NCI-H2227 (cell line): ENCODE data around the gene EXOC4.
"Not testable (repeated sequence)": the region's sequence is repeated elsewhere in the genome, so short reads cannot be mapped to it uniquely, and the experiment has no call there.

Source experiments
- DNase-seq: peaks from one replicate; lab custom pipeline; 2025; ENCODE audit not compliant: unreplicated experiment; lab: John Stamatoyannopoulos, UW

Gene EXOC4

DNA sequence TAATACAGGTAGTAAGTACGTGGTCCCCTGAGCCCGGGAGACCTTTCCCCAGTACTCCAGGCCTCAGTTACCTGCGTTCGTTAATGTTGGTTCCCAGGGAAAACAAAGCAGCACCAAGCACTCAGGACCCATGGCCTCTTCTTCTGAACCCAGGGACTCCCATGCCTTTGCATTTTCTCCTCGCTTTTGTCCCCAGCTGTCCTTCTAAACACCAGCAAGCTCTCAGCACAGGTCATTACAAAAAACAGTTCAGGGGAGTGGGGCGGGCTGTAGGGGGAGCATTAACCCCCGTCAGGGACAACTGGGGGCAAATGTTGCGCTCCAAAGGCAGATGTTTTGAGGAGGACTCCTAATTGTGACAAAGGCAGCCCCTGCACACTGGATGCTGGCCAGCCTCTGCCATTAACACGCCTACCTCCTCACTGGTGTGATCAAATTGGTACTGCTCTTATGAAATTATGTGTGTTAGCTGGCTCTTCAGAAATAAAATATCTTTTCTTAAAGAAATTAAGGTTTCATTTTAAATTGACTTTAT lies 793.8 kb downstream of the EXOC4 start:
- DNase-seq: no peak

DNA sequence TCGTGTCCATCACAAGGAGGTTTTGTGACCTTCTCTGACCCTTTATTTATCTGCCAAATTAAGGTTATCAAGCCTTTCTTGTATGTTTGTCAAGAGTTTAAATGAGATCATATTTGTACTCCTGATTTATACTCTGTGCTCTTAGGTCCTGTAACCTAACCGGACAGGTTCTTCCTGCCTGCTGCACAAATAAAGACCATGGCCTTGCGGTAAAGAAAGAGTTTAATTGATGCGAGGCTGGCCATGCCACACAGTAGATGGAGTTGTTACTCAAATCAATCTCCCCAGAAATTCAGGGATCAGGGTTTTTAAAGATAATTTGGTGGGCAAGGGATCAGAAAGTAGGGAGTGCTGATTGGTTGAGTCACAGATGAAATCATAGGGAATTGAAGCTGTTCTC lies 794.8 kb downstream of the EXOC4 start:
- no peak for DNase-seq

DNA sequence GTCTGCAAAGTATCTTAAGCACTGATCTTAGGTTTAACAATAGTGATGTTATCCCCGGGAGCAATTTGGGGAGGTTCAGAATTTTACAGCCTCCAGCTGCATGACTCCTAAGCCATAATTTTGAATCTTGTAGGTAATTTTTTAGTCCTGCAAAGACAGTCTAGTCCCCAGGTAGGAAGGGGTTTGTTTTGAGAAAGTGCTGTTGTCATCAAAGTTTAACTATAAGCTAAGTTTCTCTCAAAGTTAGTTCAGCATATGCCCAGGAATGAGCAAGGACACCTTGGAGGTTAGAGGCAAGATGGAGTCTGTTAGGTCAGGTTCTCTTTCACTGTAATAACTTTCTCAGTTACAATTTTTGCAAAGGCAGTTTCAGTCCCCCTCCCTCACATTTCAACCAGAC lies 795.3 kb downstream of the EXOC4 start:
- no peak for DNase-seq

DNA sequence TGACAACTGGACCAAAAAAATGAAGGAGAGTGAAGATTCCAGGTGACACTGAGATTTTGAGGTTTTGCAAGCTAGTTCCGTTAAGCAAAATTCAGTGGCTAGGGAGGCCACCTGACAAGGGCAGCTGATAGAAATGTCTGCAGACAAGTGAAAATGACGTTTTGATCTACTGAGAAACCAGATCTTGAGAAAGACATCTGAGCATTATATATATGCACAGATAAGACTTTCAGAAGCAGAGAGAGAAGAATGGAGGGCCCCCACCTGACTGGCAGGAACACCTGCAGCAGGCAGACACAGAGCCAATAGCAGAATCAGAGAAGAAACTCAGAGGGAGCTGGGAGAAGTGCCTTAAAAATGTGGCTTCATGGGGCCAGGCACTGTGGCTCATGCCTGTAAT lies 798.1 kb downstream of the EXOC4 start:
- DNase-seq: no peak

DNA sequence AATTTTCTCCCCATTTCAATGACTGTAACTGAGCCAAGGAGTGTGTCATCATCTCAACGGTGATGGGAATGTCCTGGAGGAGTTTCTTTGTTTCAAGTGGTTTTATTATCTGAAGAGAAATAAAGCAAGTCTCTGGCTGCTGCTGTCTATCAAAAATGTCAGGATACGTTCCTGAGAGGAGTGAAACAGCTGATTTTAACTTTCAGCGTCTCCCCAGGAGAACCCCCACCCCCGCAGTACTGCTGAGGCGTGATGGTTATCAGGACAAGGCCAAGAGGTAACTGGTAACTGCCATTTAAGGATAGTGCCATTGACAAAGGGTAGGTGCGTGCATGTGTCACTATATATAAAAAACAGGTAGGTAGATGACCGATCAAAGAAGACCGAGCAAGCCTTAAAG lies 803.9 kb downstream of the EXOC4 start:
- no peak for DNase-seq

DNA sequence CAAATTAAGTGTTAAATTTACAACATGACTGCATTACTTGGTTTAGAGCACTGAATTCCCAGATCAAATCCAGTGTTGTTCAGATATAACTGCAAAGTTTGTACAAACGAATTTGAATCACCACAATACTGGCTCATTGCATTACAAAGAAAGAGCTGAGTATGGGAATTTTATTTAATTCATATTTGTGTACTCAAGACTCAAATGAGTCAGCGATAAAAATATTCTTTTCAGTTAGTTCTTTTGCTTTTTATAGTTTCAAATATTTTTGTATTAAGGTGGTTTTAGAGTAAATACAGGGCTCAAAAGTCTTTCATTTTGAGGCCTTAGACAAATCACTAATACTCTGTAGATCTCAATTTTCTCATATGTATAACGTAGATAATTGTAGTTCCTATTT lies 805.6 kb downstream of the EXOC4 start:
- DNase-seq: no peak

DNA sequence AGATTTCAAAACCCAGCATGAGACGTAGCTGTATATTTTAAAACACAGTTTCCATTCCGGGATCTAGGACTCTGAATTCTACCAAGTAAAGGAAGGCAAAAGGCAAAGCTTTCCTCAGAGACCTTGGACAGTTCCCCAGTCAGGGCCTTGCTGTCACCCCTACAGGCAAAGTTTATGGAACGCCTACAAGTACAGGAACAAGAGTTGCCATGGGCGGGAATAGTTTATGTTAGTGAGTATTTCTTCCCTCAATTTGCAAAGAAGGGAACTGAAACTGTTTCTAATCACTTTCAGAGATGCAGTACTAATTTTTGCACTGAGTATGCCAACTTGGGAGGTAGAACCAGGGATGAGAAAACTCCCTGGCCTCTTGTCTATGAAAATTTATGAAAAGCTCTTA lies 806.1 kb downstream of the EXOC4 start:
- DNase-seq: no peak

DNA sequence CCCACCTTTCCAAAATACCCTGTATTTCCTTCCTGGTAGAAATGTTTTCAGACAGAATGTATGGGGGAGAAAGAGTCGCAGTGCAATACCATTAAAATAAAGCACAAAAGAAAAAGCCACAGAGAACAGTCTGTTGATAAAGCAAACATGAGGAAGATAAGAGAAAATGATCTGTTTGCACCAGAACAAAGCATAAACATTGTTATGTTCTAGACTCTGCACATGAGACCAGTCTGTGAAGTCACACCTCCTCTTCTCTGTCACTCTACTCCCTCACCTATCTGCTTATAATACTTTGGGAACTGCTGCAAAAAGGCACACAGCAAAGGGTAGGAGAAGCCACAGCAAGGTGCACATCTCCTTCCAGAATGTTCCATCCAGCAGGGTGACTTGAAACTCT lies 807.0 kb downstream of the EXOC4 start:
- no peak for DNase-seq

DNA sequence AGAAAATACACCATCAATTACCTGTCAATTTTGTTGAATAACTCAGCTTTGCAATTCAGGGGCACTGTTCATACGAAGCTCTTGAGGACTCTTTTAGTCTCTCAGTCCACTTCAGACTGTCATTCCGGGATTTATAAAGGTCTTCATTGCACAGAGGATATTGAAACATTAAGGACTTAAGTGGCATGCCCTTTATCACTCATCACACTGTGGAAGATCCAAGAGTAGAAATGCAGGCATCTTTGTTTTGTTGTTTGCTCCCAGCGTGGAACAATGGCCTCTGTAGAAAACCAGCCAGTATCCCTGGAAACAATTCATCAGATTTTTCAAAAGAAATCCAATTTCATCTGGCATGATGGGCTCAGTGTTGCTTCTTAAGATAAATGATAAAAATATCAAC lies 808.0 kb downstream of the EXOC4 start:
- peak; percentile 80 for DNase-seq

DNA sequence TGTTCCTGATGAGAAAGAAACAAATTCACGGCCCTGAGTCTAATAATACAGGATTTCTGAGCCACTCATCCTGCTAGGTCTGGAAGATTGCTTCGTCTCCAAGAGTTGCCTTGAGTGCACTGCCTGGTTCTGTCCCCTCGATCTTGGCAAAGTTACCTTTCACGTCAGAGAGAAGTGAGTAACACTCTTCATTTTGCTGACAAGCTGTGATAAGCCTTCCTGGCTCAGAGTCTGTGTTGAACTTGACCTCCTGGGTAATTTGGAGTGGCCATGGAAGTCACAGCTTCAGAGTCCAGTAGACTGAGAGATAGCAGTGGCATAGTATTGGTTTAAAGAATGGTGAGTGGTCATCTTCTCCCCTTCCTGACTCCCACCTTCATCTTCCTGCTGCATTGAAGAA lies 809.6 kb downstream of the EXOC4 start:
- no peak for DNase-seq

DNA sequence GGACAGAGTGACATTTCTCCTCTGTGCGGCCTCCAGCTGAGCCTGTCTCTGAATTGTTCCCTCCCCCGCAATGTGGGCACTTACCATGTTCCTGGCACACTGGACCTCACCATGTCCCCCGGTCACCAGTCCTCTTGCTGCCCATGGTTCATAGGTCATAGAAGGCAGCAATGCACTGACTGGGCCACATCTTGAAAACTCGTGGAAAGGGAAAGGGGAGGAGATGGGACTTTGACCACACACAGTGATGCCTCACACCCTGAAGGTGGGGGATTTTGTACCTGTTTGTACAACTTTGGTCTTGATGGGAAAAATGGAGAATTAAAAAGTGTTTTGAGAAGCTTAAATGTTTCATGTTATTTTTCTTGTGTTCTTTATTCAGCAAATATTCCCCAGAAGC lies 812.5 kb downstream of the EXOC4 start:
- DNase-seq: no peak

DNA sequence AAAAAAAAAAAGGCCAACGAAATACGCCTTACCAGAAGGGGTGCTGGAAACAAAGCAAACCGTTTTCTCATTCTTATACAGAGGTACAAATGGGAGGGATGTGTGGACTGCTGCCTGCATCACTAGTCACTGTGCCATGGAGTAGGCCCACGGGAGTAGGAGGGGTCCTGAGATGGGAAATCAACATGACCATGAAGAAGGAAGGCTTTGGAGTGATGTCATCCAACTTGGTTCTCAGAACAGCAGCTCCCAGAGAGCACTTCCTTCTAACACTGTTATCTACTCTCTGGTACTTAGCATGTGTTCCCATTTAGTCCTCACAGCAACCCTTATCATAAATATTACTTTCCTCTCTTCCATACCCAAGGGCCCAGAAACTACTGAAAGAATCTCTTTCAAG lies 814.3 kb downstream of the EXOC4 start:
- no peak for DNase-seq

DNA sequence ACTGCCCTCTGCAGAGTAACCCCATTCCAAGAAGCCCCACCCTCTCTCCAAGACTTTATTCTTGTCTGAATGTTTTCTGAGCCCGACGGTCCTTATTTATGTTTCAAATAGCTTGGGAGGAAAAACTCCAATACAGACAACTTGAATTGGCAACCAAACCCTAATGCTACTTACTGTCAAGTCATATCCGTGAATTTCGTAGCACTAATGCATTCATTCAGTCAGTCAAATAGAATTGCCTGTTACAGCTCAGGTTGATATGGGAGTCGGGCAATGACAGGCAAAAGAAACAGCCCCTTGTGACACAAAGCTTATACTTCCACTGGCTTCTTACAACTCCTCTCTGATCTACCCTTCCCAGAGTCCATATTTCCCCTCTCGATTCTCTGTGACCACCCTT lies 815.8 kb downstream of the EXOC4 start:
- no peak for DNase-seq

DNA sequence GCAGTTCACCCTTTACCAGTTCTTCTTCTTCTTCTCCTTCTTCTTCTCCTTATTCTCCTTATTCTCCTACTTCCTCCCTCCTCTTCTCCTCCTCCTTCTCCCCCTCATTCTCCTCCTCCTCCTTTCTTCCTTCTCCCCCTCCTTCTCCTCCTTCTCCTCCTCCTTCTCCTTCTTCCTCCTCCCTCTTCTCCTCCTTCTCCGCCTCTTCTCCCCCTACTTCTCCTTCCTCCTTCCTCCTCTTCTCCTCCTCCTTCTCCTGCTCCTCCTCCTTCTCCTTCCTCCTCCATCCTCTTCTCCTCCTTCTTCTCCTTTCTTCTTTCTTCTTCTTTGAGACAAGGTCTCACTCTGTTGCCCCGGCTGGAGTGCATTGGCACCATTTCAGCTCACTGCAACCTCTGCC lies 816.3 kb downstream of the EXOC4 start:
- DNase-seq: no peak

DNA sequence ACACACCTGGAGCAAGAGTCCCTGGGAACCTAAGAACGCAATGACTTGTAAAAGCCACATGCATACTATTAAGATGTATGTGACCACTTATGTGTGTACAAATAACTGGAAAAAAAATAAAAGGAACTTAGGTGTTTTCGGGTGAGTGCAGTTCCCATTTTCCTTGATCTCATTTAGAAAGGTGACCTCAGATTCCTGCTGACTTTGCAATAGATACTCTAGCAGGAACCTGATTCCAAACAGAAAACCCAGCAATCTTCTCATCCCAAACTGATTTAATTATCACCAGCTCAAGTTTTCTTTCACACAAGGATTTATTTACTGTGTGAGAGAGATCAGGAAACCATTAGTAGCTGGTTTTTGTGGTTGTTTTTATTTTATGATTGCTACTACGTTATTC lies 817.8 kb downstream of the EXOC4 start:
- DNase-seq: no peak

DNA sequence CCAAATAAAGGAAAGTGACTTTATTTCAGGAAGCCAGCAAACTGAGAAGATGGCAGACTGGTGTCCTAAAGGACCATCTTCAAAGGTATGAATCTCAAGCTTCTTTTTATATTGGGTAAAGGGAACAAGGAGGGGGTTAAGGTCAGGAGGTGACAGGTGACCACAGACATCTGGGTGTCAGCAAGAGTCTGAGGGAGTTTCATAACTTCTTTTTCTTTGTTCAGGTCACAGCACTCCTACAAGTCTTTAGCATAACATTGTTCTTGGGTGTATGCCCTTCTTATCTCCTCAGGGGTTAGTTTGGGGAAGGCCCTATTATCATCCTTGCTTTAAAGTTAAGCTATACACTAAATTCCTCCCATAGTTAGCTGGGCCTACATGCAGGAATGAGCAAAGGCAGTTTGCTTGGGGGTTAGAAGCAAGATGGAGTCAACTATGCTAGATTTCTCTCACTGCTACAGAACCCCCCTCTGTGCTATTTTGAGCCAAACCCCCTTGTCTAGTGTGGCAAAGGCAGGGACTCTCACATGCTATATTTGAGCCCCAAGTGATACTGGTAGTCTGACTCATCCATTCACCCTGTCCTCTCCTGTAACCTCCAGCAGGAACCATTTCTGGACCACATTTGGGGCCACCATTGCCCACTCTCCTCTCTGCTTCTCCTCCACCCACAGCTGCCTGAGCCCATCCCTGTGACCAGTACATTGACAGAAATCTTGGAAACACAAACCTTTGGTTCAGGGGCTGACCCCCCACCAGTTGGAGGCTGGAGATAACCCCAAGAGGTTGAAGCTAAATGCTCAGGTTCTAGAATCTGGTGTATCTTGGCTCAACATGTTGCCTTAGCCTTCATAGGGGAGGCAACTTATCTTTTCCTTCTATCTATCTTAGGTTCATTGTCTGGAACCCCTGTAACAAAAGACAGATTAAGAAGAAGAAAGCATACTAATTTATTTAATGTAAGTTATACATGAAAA lies 818.8 kb downstream of the EXOC4 start:
- no peak for DNase-seq

DNA sequence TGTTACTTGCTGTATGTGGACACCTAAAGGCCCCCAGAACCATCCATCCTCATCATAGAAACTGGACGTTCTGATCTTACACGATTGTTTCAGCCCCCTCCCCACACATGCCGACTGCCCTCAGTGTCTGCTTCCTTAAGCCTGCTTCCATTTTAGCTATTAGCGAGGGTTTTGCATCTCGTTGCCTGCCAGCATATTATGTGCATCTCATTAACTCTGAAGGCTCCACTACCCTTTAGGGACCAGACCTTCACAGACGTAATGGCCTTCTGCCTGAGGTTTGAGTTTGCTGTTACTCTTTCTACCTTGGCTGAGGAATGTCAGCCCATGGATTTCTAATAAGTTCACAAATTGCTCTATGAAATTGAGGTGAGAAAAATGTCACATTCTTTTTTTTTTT lies 820.4 kb downstream of the EXOC4 start:
- DNase-seq: no peak

DNA sequence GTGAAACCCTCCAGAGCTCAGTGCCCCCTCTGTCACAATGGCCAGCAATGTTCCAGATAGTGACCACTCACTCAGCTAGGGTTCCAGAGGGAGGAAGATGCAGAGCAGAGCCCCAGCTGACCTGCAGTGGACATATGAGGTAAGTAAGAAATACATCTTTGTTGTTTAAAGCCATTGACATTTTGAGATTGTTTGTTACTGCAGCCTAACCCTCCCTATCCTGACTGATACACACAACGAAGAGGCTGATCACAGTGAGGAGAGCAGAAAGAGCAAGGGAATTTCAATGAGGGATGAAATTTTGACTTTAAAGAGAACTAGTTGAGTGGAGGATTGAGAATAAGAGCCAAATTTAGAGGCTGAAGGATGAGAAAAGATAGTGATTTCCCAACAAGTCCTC lies 822.9 kb downstream of the EXOC4 start:
- no peak for DNase-seq

DNA sequence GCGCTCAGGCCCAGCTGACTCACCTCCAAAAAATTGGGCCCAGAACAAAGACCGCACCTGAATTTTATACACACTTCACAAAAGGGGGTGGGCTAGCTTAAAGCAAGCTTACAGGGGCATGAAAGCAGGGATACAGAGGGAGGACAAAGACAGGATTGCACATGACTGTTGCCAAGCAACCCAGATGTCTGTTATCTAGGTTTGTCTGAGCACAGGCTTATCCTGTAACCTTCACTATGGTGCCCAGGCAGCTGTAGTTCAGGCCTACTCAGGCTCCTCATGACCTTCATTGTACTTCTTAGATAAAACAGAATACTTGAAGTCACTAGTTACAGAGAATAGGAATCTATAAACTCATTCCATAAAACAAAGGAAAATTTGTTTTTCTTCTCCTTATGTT lies 824.7 kb downstream of the EXOC4 start:
- DNase-seq: not testable (repeated sequence)

DNA sequence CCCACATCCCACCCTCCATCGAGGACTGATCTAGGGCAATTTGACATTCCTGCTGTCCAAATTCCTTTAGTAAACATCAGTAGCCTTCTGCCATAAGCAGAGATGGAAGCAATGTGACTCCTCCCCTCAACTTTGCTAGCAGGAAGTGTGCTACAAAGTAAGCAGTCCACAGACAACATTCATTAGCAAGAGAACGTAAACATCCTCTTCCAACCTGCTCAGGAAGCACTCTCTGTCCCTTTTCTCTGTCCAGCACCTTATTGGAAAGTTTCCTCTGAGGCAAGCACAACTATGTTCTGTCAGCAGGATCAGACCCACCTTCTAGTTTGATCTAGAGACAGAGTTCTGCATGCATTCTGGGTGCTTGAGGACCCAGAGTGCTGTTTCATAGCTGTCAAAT lies 826.1 kb downstream of the EXOC4 start:
- no peak for DNase-seq

DNA sequence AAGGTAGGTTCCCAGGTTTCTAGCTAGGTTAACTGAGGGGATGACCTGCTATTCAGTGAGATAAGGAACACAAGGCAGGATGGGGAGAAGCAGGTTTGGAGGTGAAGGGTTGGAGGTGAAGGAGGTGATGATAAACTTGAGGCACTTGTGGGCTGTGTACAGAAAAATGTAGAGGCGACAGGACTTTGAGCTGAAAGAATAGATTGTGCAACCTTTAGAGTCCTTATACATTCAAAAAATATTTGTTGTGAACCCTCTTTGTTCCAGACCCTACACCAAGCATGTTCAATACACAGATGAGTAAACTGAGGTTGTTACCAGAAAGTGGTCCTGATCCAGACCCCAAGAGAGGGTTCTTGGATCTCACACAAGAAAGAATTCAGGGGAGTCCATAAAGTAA lies 828.8 kb downstream of the EXOC4 start:
- DNase-seq: no peak

DNA sequence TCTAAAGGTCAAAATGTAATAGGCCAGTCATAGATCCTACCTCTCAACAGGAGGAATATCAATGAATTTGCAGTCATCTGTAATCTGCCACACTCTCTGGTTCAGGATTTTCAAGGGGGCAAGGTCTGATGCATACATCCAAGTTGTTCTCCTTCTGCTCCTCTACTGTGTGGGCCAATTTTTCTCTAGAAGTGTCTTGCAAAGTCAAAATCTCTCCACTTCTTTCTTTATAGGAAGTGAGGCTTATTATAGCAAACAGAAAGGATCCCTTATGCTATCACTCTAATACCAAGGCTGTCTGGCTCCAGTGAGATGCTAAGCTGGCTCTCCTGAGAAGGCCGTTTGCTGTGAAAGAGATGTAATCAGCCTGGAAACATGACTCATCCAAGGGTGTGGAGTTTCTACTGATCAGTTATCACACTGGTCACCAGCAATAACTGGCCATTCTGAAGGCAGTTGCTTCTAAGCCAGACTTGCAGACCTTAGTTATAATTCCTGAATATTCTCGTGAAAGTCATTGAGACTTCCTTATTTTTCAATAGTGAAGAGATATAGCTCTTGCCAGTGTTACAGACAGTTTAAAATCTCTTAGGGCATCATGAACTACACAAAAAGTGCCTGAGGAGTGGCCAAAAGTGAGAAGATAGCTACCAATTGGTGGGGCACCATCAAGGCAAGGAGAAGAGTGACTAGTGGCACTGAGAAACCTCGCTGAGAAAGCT lies 831.0 kb downstream of the EXOC4 start:
- DNase-seq: no peak
